B cell (primary cell): ENCODE data around the gene KSR1.

ENCODE experiments used
- EZH2 ChIP-seq: IDR thresholded peaks from 2 replicates; pipeline ENCODE4 v1.6.1; 2012; ENCODE audit warnings: borderline replicate concordance, low read depth, mild to moderate bottlenecking, moderate library complexity, low read length; ENCODE audit not compliant: insufficient read depth, poor library complexity, severe bottlenecking
- TF ChIP-seq, protein P1 (sequence below): fragments of 200-600 bp; IDR thresholded peaks from one replicate; pipeline ENCODE4 v1.8.0; 2022; ENCODE audit warnings: antibody characterized with exemption, mild to moderate bottlenecking

DNA sequence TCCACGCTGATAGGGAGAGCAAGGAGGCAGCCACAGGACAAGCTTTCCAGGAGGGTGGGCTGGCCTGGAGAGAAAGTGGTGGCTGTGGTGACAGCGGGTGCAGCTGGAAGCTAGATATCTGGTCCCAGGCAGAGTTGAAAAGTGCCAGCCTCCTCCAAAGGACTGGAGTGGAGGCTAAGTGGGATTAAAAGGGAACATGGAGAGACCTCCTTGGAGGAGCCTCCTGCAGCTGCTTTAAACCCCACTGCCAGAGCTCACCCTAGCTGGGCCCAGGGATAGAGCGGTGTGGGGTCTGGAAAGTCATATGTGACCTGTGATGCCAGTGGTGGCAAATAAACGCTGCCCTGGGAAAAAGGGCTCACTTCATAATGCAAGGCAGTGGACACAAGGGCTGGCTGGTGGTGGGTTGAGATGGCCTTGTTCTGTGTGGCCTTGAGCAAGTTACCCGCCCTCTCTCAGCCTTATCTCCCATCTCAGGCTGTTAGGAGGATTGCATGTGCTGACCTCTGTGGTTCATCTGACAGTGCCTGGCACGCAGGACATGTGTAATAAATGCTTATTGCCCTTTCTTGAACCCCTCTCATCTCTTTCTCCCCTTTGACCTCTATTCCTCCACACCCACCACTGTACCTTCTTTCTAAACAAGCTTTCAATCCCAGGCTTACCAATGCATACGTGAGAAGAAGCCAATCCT, 113.8 kb downstream of the KSR1 start:
- TF ChIP-seq, protein P1, sequence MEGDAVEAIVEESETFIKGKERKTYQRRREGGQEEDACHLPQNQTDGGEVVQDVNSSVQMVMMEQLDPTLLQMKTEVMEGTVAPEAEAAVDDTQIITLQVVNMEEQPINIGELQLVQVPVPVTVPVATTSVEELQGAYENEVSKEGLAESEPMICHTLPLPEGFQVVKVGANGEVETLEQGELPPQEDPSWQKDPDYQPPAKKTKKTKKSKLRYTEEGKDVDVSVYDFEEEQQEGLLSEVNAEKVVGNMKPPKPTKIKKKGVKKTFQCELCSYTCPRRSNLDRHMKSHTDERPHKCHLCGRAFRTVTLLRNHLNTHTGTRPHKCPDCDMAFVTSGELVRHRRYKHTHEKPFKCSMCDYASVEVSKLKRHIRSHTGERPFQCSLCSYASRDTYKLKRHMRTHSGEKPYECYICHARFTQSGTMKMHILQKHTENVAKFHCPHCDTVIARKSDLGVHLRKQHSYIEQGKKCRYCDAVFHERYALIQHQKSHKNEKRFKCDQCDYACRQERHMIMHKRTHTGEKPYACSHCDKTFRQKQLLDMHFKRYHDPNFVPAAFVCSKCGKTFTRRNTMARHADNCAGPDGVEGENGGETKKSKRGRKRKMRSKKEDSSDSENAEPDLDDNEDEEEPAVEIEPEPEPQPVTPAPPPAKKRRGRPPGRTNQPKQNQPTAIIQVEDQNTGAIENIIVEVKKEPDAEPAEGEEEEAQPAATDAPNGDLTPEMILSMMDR = no peak
- no peak for TF ChIP-seq EZH2
